SK-N-SH (cell line): Measurements from ENCODE around the gene ANO10. TPM values are rescaled to one million over a fixed set of nuclear protein-coding genes. Genes with fewer than 3 reads are reported as not detected.
"Not testable (repeated sequence)": the region's sequence is repeated elsewhere in the genome, so short reads cannot be mapped to it uniquely, and the experiment has no call there.

Experiments
- CTCF ChIA-PET: fragments of 300-600, 350-600 bp; formaldehyde crosslinking; extraction: SDS; loops from one replicate; lab custom pipeline; 2021; lab: Yijun Ruan, JAX
- POLR2A ChIA-PET: fragments of 350-600 bp; sonication (Branson Sonifier 250); formaldehyde crosslinking; extraction: SDS; loops from one replicate; lab custom pipeline; 2020; ENCODE audit warnings: antibody characterized with exemption, inconsistent platforms; lab: Yijun Ruan, JAX
- DNase-seq: peaks from one replicate; pipeline ENCODE4 v3.0.0; 2012
- H2AFZ ChIP-seq: fragments of 200-600 bp; sonication (generic); 2 replicates; pipeline ENCODE4 v1.8.1; 2016; ENCODE audit warnings: antibody characterized with exemption, mild to moderate bottlenecking, low read depth
- H3F3A ChIP-seq: fragments of 200-600 bp; sonication (generic); replicated peaks from 2 replicates; pipeline ENCODE3; 2016; ENCODE audit warnings: antibody characterized with exemption, mild to moderate bottlenecking; ENCODE audit not compliant: insufficient read depth
- H3K27ac ChIP-seq, 2 experiments: fragments of 200-500 bp in 1 of 2; fragments of 200-600 bp in 1 of 2; sonication (Bioruptor generic) in 1 of 2; sonication (generic), shearing (Covaris generic) in 1 of 2; 2 replicates each; pipeline versions ENCODE4 v1.5.1 to v1.6.1; 2014 to 2016; ENCODE audit warnings: low read depth in 2 of 2, inconsistent platforms in 1 of 2, low read length in 1 of 2, mild to moderate bottlenecking in 1 of 2, mixed read lengths in 1 of 2
- H3K27me3 ChIP-seq: fragments of 200-600 bp; sonication (generic), shearing (Covaris generic); 2 replicates; pipeline ENCODE4 v1.6.1; 2016; ENCODE audit warnings: mixed run types; ENCODE audit not compliant: insufficient read depth
- H3K36me3 ChIP-seq, 2 experiments: fragments of 200-500 bp in 1 of 2; fragments of 200-600 bp in 1 of 2; sonication (Bioruptor generic) in 1 of 2; sonication (generic) in 1 of 2; replicated peaks in 1 of 2; 2 replicates each; pipeline versions ENCODE3 to v1.5.1; 2014 to 2016; ENCODE audit warnings: low read length in 1 of 2, mild to moderate bottlenecking in 1 of 2; ENCODE audit not compliant: insufficient read depth in 2 of 2, control insufficient read depth in 1 of 2
- H3K4me1 ChIP-seq, 2 experiments: fragments of 200-500 bp in 1 of 2; fragments of 200-600 bp in 1 of 2; sonication (Bioruptor generic) in 1 of 2; sonication (generic), shearing (Covaris generic) in 1 of 2; 2 replicates each; pipeline versions ENCODE4 v1.5.1 to v1.6.1; 2014 to 2016; ENCODE audit warnings: low read depth in 1 of 2, low read length in 1 of 2, mixed run types in 1 of 2; ENCODE audit not compliant: insufficient read depth in 2 of 2, control insufficient read depth in 1 of 2
- H3K4me2 ChIP-seq: fragments of 200-600 bp; sonication (generic), shearing (Covaris generic); 2 replicates; pipeline ENCODE4 v1.6.1; 2017; ENCODE audit warnings: mixed run types
- H3K4me3 ChIP-seq, 2 experiments: fragments of 200-500 bp in 1 of 2; fragments of 200-600 bp in 1 of 2; sonication (Bioruptor generic) in 1 of 2; sonication (generic), shearing (Covaris generic) in 1 of 2; 2 replicates each; pipeline versions ENCODE4 v1.5.1 to v1.8.1; 2014 to 2016; ENCODE audit warnings: low read depth in 2 of 2, inconsistent platforms in 1 of 2, low read length in 1 of 2, mild to moderate bottlenecking in 1 of 2, mixed read lengths in 1 of 2, moderate library complexity in 1 of 2
- H3K79me2 ChIP-seq: fragments of 200-600 bp; sonication (generic); 2 replicates; pipeline ENCODE4 v1.8.1; 2017; ENCODE audit warnings: mild to moderate bottlenecking; ENCODE audit not compliant: insufficient read depth
- H3K9ac ChIP-seq: fragments of 200-600 bp; sonication (generic); 2 replicates; pipeline ENCODE4 v1.6.1; 2017; ENCODE audit warnings: mixed run types
- H3K9me2 ChIP-seq: fragments of 200-600 bp; sonication (generic); 2 replicates; pipeline ENCODE4 v1.6.1; 2017; ENCODE audit warnings: mixed run types
- H3K9me3 ChIP-seq: fragments of 200-600 bp; sonication (generic); 2 replicates; pipeline ENCODE4 v1.6.1; 2017; ENCODE audit warnings: mixed run types, mild to moderate bottlenecking, moderate library complexity
- H4K20me1 ChIP-seq: fragments of 200-600 bp; sonication (generic); 2 replicates; pipeline ENCODE4 v1.6.1; 2017; ENCODE audit warnings: mild to moderate bottlenecking, mixed run types; ENCODE audit not compliant: insufficient read depth
- EP300 ChIP-seq, 2 experiments: IDR thresholded peaks; 2 replicates each; pipeline versions ENCODE4 v1.4.0 to v1.6.1; 2012; ENCODE audit warnings: borderline replicate concordance in 1 of 2, low read depth in 1 of 2, low read length in 1 of 2
- GABPA ChIP-seq: IDR thresholded peaks from 2 replicates; pipeline ENCODE4 v1.4.0; 2012; ENCODE audit warnings: low read depth, mild to moderate bottlenecking
- GATA2 ChIP-seq: sonication (generic); formaldehyde crosslinking; IDR thresholded peaks from 2 replicates; pipeline ENCODE4 v1.5.0; 2020; ENCODE audit warnings: mild to moderate bottlenecking, missing genetic modification reagents
- ZBTB33 ChIP-seq: IDR thresholded peaks from 2 replicates; pipeline ENCODE4 v1.4.0; 2012; ENCODE audit warnings: low read depth, borderline replicate concordance
- WGBS: methylation state at CpG from one replicate; pipeline ENCODE4 v1.1.6; 2017; ENCODE audit warnings: low lambda C conversion rate; 5-methylcytosine and 5-hydroxymethylcytosine counted together
- polyA plus RNA-seq, 3 experiments: library from polyadenylated mRNA; depleted of rRNA; stranded (reverse); fragments of >200 nt; gene quantifications; 2 replicates each; pipeline ENCODE4 v1.2.3, GENCODE V29; 2012

ANO10 gene
- polyA plus RNA-seq, 1 of the 3 experiments (the other 2 are of a cell fraction), result 16.8 TPM

GRCh38 chr3:43670635-43671522 is 49.1 kb upstream of the ANO10 start:
- no peak overlapping the region for H3K4me3 ChIP-seq
- H2AFZ ChIP-seq, result no peak overlapping the region
- POLR2A ChIA-PET, result no interaction called here
- H3K36me3 ChIP-seq, result no peaks in the 10 kb centered on the region
- no peaks in the 10 kb centered on the region for H4K20me1 ChIP-seq
- no peak overlapping the region for H3K27ac ChIP-seq
- no peak overlapping the region for H3K4me2 ChIP-seq
- no peaks in the 10 kb centered on the region for H3K79me2 ChIP-seq
- H3K4me1 ChIP-seq, result no peaks in the 10 kb centered on the region
- no peaks in the 10 kb centered on the region for H3K9me3 ChIP-seq
- TF ChIP-seq GABPA (no peak), ZBTB33 (no peak), GATA2 (CRISPR knock-in tag) (no peak), EP300 (IDR thresholded peaks at IDR 0.05; ENCODE audit: borderline replicate concordance in 1 of 2, low read depth in 1 of 2, low read length in 1 of 2) (no peak)
- no peaks in the 10 kb centered on the region for H3K9me2 ChIP-seq
- H3F3A ChIP-seq, result peaks cover 3% of the 10 kb centered on the region
- no peaks in the 10 kb centered on the region for H3K27me3 ChIP-seq
- H3K9ac ChIP-seq, result no peak overlapping the region
- WGBS, result 90% methylated on average over 5 of the region's 5 CpGs
- DNase-seq, result no peak
- CTCF ChIA-PET, result no interaction called here

DNA sequence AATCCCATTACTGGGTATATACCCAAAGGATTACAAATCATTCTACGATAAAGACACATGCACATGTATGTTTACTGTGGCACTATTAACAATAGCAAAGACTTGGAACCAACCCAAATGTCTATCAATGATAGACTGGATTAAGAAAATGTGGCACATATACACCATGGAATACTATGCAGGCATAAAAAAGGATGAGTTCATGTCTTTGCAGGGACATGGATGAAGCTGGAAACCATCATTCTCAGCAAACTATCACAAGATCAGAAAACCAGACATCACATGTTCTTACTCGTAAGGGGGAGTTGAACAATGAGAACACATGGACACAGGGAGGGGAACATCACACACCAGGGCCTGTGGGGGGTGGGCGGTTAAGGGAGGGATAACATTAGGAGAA is 43.2 kb upstream of the ANO10 start:
- CTCF ChIA-PET, H4K20me1 ChIP-seq, H3K27me3 ChIP-seq, POLR2A ChIA-PET, H3K4me3 ChIP-seq, H3K4me2 ChIP-seq, H3K27ac ChIP-seq, H3K9me3 ChIP-seq, DNase-seq, H3K9me2 ChIP-seq, H3K79me2 ChIP-seq, H3K36me3 ChIP-seq, H3K9ac ChIP-seq, H3K4me1 ChIP-seq, H2AFZ ChIP-seq, H3F3A ChIP-seq: not testable (repeated sequence)
- 88% methylated on average over 3 of the region's 3 CpGs for WGBS

- H3K9me3 ChIP-seq, H3K4me1 ChIP-seq, H3K79me2 ChIP-seq, H4K20me1 ChIP-seq, H3K9ac ChIP-seq, H3F3A ChIP-seq, H3K36me3 ChIP-seq, H3K27ac ChIP-seq, H3K4me3 ChIP-seq, H3K9me2 ChIP-seq, CTCF ChIA-PET, H3K4me2 ChIP-seq, H2AFZ ChIP-seq, DNase-seq, POLR2A ChIA-PET, H3K27me3 ChIP-seq: not testable (repeated sequence)
- 58% methylated on average over 1 of the region's 1 CpG for WGBS
Measured at GRCh38 chr3:43661376-43661775, 39.6 kb upstream of the ANO10 start.
